ENCODE data around the gene ODF2.
"Not testable (repeated sequence)": the region's sequence is repeated elsewhere in the genome, so short reads cannot be mapped to it uniquely, and the experiment has no call there.

ODF2 gene

GRCh38 chr9:128424268-128424780 is 31.5 kb upstream of the ODF2 start:
- DNase-seq = no peak

- peak; percentile 47 for DNase-seq
These were observed 26.9 kb upstream of the ODF2 start for GRCh38 chr9:128428644-128429512.

- no peak for DNase-seq
These were observed 26.2 kb upstream of the ODF2 start for GRCh38 chr9:128429513-128430086.

GRCh38 chr9:128431207-128431606 is 24.6 kb upstream of the ODF2 start:
- no peak for DNase-seq

- DNase-seq = no peak
These were observed 21.5 kb upstream of the ODF2 start for GRCh38 chr9:128434340-128434739.

- no peak for DNase-seq
These were observed 20.2 kb upstream of the ODF2 start for GRCh38 chr9:128435611-128436010.

- peak; percentile 90 for DNase-seq
These were observed 17.3 kb upstream of the ODF2 start for GRCh38 chr9:128438343-128439109.

- DNase-seq = no peak
These were observed 16.5 kb upstream of the ODF2 start for GRCh38 chr9:128439273-128439672.

- no peak for DNase-seq
These were observed 13.7 kb upstream of the ODF2 start for GRCh38 chr9:128442150-128442549.

- not testable (repeated sequence) for DNase-seq
These were observed 9.3 kb upstream of the ODF2 start for GRCh38 chr9:128446505-128446904.

GRCh38 chr9:128448746-128449145 is 7.1 kb upstream of the ODF2 start:
- no peak for DNase-seq

GRCh38 chr9:128454991-128455390 is 815 bp upstream of the ODF2 start:
- no peak for DNase-seq

- peak; percentile 79 for DNase-seq
These were observed 831 bp downstream of the ODF2 start for GRCh38 chr9:128456613-128457061.

- DNase-seq = no peak
These were observed 1.4 kb downstream of the ODF2 start for GRCh38 chr9:128457207-128457606.

- no peak for DNase-seq
These were observed 3.2 kb downstream of the ODF2 start for GRCh38 chr9:128459011-128459410.

GRCh38 chr9:128469070-128469469 is 13.3 kb downstream of the ODF2 start:
- no peak for DNase-seq

- DNase-seq = no peak
These were observed 14.8 kb downstream of the ODF2 start for GRCh38 chr9:128470560-128470959.

- no peak for DNase-seq
These were observed 17.3 kb downstream of the ODF2 start for GRCh38 chr9:128473104-128473503.

- DNase-seq = no peak
These were observed 20.1 kb downstream of the ODF2 start for GRCh38 chr9:128475867-128476266.

- DNase-seq = no peak
These were observed 23.5 kb downstream of the ODF2 start for GRCh38 chr9:128479262-128479661.

- no peak for DNase-seq
These were observed 25.8 kb downstream of the ODF2 start for GRCh38 chr9:128481561-128481960.

GRCh38 chr9:128482186-128482585 is 26.4 kb downstream of the ODF2 start:
- DNase-seq = no peak

GRCh38 chr9:128484686-128485413 is 29.0 kb downstream of the ODF2 start:
- no peak for DNase-seq
